Neural progenitor cell (in vitro differentiated cells): ENCODE measurements around the gene CFAP61.

Experiments used
- EZH2phosphoT487 ChIP-seq: fragments of 200-600 bp; sonication (generic); IDR thresholded peaks from 2 replicates; pipeline ENCODE4 v1.6.1; 2017; ENCODE audit warnings: antibody characterized with exemption
- TF ChIP-seq, protein P1 (sequence below): fragments of 200-600 bp; sonication (generic); IDR thresholded peaks from 2 replicates; pipeline ENCODE4 v1.5.1; 2017; ENCODE audit warnings: antibody characterized with exemption, mild to moderate bottlenecking

DNA sequence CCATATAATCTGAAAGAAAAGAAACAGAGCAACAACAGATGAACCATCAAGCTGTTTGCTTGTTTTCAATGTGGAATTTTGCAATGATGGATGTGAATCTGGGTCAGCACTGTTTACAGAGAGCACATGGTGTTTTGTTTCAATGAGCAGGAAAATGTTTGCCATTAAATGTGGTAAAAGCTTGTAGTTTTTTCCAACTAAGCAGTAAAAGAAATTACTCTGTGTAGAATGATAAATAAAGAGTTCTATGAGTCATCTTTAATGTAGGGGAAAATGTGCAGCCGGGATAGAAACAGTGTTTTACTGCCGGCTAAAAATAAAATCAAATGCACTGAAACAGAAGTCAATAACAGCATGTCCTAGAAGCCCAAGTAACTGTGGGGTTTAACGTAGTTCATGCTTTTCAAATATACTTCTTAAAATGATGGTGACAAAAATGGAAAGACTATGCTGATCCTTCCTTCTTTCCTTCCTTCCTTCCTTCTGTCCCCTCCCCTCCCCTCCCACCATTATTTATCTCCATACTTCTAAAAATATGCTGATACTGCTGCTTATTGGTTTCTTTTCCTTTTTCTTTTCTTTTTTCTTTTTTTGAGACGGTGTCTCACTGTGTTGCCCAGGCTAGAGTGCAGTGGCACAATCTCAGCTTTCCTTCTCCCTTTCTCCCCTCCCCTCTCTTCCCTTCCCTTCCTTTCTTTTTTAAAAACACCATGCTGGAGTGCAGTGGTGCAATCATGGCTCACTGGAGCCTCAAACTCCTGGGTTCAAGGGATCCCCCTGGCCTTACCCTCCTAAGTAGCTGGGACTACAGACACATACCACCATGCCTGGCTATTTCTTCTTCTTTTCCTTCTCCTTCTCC, 41.5 kb upstream of the CFAP61 start:
- TF ChIP-seq, protein P1, sequence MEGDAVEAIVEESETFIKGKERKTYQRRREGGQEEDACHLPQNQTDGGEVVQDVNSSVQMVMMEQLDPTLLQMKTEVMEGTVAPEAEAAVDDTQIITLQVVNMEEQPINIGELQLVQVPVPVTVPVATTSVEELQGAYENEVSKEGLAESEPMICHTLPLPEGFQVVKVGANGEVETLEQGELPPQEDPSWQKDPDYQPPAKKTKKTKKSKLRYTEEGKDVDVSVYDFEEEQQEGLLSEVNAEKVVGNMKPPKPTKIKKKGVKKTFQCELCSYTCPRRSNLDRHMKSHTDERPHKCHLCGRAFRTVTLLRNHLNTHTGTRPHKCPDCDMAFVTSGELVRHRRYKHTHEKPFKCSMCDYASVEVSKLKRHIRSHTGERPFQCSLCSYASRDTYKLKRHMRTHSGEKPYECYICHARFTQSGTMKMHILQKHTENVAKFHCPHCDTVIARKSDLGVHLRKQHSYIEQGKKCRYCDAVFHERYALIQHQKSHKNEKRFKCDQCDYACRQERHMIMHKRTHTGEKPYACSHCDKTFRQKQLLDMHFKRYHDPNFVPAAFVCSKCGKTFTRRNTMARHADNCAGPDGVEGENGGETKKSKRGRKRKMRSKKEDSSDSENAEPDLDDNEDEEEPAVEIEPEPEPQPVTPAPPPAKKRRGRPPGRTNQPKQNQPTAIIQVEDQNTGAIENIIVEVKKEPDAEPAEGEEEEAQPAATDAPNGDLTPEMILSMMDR, result no peak
- no peak for TF ChIP-seq EZH2phosphoT487
